Endothelial cell of hepatic sinusoid (primary cell): ENCODE results near the gene MYO5B.

ENCODE experiments used
- in situ Hi-C: cut with HindIII; loops from 2 replicates; pipeline ENCODE4 v1.10.0; 2017; ENCODE audit warnings: low sequenced_read_pairs

Gene MYO5B

GRCh38 chr18:49863769-49864621 lies 331.0 kb downstream of the MYO5B start:
- in situ Hi-C loops: no loop called here

GRCh38 chr18:49862656-49863385 lies 332.1 kb downstream of the MYO5B start:
- in situ Hi-C loops: no loop called here

GRCh38 chr18:49861659-49862058 lies 333.3 kb downstream of the MYO5B start:
- in situ Hi-C loops: no loop called here

- in situ Hi-C loops: no loop called here
Observed at GRCh38 chr18:49859725-49860124, 335.2 kb downstream of the MYO5B start.

GRCh38 chr18:49859021-49859359 lies 336.0 kb downstream of the MYO5B start:
- in situ Hi-C loops: no loop called here

GRCh38 chr18:49858309-49859020 lies 336.5 kb downstream of the MYO5B start:
- in situ Hi-C loops: no loop called here

- in situ Hi-C loops: no loop called here
Observed at GRCh38 chr18:49857708-49858107, 337.2 kb downstream of the MYO5B start.

- in situ Hi-C loops: no loop called here
Observed at GRCh38 chr18:49856496-49856895, 338.5 kb downstream of the MYO5B start.

GRCh38 chr18:49855711-49856415 lies 339.1 kb downstream of the MYO5B start:
- in situ Hi-C loops: no loop called here

- in situ Hi-C loops: no loop called here
Observed at GRCh38 chr18:49854681-49855080, 340.3 kb downstream of the MYO5B start.

- in situ Hi-C loops: no loop called here
Observed at GRCh38 chr18:49853436-49853835, 341.5 kb downstream of the MYO5B start.

GRCh38 chr18:49853011-49853410 lies 341.9 kb downstream of the MYO5B start:
- in situ Hi-C loops: no loop called here

GRCh38 chr18:49851624-49852023 lies 343.3 kb downstream of the MYO5B start:
- in situ Hi-C loops: no loop called here

- in situ Hi-C loops: no loop called here
Observed at GRCh38 chr18:49850636-49851035, 344.3 kb downstream of the MYO5B start.

GRCh38 chr18:49849331-49850217 lies 345.4 kb downstream of the MYO5B start:
- in situ Hi-C loops: no loop called here

- in situ Hi-C loops: no loop called here
Observed at GRCh38 chr18:49848115-49848514, 346.8 kb downstream of the MYO5B start.

- in situ Hi-C loops: no loop called here
Observed at GRCh38 chr18:49847524-49847923, 347.4 kb downstream of the MYO5B start.

- in situ Hi-C loops: no loop called here
Observed at GRCh38 chr18:49846718-49847470, 348.1 kb downstream of the MYO5B start.

GRCh38 chr18:49846361-49846662 lies 348.6 kb downstream of the MYO5B start:
- in situ Hi-C loops: no loop called here
